ENCODE data around the gene PPP1R1B.

GRCh38 chr17:39633570-39634183 lies 6.9 kb downstream of the PPP1R1B start:
- TF ChIP-seq EZH2 (optimal IDR thresholded peaks at IDR 0.05; ENCODE audit: low read depth, low read length) (no peak), CTCF (IDR thresholded peaks at IDR 0.05; ENCODE audit: low read length) (no peak)

Measured in MM.1S (cell line).